HG02610 (cell line): ENCODE measurements around the gene C2orf74.
"Not testable (repeated sequence)": the region's sequence is repeated elsewhere in the genome, so short reads cannot be mapped to it uniquely, and the experiment has no call there.

Experiments
- ATAC-seq: cut with Tn5 transposase; IDR thresholded peaks from one replicate; pipeline ENCODE4 v1.9.1; 2021; ENCODE audit warnings: mild to moderate bottlenecking, moderate library complexity; ENCODE audit not compliant: unreplicated experiment

The C2orf74 gene

DNA sequence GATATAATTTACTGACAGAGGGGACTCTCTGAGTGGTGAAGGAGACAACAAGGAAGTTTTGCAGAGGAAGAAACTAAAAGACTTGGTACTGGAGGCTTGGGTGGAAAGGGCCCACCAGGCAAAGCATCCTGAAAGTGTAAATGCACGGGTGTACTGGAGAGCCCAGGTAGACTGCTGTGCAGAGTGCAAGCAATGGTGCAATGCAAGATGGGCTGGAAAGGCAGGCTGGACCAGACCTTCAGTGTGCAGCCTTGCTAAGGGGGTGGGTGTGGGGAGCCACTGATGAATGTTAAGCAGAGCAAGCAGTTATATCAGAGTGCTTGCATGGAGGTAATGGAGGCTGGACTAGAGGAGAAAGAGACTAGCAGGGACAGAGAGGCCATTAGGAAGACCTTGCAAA lies 10.7 kb downstream of the C2orf74 start:
- no peak for ATAC-seq

DNA sequence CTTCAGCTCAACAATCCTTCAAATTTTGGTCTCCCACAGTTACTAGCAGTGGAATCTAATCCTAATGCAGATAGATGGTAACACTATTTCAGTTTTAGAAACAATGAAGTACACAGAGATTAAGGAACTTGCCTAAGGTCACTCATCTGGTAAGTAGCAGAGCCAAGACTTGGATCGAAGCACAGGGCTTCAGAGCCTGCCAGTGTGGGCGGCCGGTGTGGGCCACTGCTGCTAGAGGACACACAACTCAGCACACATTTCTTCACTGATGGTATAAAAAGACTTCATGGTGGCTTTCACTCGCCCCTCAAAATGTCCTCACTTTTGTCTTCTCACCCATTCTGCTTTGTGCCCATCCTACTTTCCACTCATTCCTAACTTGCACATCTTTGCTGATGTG lies 11.1 kb downstream of the C2orf74 start:
- no peak for ATAC-seq

DNA sequence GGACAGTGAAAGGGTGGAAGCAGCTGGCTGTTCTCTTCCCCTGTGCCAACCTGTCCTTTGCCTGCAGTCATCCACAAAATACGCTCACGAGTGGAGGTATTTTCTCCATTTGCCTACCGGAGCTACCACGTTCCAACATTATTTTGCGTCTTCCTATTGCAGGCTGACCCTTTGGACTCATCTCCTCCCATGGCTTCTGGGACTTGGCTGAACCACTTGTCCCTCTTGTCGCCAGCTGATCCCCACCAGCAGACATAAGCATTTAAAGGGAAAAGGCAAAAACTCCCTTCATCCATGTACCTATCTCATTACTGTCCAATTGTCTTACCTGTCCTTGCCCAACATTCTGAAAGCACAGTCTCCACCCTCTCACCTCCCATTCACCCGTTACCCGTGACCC lies 13.0 kb downstream of the C2orf74 start:
- ATAC-seq, result no peak

DNA sequence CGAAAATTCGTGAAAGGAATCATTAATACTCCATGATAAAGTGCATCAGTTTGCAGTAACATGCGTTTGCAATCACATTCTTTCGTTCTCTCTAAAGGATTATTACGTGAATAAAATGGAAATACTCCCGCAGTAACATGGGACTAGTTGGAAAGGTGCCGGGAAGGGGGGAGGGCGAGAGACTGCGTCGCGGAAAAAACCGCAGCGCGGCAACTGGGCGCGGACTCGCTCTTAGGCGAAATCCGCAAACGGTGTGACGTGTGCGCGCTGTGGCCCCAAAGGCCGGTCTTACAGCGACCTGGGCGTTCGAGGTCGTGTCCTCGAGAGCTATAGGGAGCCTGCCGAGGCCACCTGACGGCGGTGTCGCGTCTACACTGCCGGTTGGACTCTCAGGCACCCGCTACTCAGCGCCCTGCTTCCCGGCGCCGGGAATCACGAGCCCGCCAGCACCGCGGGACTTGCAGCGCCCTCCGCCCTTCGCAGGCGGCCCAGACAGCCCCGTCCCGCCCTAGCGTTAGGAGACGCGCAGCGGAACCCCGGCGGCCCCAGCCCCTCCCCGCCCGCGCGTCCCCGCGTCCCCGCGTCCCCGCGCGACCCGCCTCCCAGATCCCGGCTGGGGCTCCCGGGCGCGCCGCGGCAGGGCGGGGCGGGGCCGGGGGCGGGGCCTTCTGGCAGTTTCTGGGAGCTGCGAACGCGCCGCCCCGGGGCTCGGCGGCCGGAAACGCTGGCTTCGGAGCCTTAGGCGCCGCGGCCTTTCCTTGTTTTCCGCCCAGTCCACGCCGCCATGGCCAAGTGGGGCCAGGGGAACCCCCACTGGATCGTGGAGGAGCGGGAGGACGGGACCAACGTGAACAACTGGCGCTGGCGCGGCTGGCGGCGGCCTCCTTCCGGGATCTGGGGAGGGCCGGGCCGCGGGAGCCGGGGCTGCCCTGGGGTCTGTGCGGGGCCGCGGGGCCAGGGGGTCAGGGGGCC lies 15.1 kb downstream of the C2orf74 start:
- ATAC-seq, result peak; percentile 82

DNA sequence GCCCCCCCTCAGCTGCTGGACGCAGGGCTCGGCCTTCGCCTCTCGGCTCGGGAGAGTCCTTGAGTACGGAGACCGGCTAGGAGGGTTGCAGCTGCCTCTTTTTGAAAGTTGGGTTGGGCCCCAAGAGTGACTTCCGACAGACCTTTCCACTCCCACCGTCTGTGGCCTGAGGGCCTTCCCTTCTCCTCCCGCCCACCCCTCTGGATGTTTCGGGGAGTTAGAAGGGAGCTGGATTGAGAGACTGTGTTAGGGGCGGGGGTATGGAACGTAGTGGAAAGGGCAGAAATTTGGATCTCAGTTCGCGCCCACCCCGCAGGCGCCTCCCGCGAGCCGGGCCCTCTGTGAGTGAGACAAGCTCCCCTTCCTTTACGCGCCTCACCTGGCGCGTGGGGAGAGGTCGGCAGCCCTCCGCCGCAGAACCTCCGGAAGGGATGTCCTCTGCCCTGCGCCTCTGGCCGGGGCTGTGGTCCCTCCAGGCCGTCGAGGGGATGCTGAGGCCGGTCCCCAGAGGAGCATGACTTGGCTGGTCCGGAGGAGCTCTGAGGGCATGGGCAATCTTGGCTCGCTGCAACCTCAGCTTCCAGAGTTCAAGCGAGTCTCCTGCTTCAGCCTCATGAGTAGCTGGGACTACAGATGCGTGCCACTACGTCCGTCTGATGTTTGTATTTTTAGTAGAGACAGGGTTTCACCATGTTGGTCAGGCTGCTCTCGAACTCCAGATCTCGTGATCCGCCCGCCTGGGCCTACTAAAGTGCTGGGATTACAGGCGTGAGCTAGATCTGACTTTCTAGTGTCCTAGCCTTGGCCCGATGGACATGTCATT lies 15.9 kb downstream of the C2orf74 start:
- peak; percentile 24 for ATAC-seq

DNA sequence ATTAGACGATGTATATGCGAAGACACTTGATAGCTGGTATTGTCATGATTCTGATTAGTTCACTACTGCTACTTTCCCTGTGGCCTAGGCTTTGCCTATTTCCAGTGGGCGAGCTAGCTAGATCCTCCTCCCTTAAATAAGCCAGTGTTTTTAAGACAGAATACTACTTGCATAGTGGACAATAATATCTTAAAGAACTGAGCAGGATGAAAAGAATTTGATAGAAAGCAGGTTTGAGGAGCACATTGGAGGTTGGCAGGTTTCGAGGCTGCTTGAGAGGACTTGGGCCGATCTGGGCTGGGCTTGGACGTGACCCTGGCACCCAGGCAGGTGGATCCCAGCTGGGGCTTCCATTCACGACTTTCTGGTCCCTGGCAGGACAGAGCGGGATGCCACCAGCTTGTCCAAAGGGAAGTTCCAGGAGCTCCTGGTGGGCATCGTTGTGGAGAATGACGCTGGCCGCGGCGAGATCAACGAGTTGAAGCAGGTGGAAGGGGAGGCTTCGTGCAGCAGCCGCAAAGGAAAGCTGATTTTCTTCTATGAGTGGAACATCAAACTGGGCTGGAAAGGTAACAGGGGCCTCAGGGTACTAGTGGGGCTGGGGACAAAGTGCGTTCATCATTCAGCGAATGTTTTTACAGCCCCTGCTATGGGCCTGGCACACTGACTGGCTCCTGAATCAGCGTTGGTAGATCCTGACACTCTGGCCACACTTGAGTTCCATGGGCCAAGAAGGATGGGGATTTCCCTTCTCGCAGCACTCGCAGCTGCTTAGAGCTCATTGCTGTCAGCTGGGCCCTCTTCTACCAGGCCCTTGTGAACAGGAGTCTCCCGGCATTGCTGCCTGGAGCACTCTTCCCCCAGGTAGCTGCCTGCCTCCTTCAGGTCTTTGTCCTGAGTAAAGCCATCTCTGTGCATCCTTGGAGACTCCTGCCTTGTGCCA lies 16.9 kb downstream of the C2orf74 start:
- ATAC-seq, result peak; percentile 27

DNA sequence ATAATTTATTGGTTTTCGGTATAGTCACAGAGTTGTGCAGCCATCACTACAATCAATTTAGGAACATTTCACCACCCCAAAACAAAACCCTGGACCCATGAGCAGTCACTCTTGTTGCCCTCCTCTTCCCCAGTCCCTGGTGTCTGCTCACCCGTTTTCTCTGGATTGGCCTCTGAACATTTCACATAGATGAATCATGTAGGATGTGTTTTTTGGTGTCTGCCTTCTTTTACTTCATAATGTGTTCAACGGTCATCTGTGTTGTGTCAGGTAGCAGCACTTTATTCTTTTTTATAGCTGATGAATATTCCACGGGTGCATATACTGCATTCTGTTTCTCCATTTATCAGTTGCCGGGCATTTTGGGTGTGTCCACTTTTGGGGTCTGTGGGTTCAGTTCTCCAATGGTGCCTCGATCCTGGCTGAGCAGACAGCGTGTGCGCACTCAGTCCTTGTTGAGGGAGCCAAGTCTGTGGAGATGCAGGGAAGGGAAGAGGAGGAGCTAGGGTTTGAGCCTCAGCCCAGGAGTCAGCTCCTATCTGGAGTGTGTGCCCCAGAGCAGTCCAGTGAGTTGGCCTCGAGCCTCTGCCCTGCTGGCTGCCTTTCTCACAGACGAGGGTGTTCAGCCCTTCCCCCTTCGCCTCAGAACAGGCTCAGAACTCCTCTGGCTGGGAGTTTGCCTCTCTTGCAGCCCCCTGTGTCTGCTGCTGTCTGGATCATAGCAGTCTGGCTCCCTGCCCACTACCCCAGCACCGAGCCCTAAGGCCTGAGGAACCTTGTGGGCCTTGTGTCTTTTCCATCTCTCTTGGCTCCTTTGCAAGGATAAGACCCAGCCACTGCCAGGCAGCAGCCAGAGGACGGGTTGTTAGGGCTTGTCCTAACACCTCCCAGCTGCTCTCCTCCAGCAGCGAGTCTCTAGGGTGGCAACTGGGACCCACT lies 18.0 kb downstream of the C2orf74 start:
- ATAC-seq, result no peak

DNA sequence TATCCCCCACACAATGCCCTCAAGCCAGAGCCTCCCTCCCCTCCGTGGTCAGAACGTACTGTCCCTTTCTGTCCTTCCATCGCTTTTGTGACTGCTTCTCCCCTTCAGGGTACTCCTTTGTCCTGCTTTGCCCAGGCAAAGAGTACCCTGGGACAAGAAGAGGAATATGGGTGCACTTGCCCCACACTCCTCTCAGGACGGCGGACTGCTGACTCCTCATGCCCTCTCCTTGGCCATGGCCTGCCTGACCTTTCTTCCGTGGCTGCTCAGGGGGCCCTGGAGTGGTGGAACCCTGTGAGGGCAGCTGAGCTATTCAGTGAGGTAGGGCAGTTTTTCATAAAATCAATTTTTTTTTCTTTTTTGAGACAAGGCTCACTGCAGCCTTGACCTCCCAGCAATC lies 18.7 kb downstream of the C2orf74 start:
- no peak for ATAC-seq

DNA sequence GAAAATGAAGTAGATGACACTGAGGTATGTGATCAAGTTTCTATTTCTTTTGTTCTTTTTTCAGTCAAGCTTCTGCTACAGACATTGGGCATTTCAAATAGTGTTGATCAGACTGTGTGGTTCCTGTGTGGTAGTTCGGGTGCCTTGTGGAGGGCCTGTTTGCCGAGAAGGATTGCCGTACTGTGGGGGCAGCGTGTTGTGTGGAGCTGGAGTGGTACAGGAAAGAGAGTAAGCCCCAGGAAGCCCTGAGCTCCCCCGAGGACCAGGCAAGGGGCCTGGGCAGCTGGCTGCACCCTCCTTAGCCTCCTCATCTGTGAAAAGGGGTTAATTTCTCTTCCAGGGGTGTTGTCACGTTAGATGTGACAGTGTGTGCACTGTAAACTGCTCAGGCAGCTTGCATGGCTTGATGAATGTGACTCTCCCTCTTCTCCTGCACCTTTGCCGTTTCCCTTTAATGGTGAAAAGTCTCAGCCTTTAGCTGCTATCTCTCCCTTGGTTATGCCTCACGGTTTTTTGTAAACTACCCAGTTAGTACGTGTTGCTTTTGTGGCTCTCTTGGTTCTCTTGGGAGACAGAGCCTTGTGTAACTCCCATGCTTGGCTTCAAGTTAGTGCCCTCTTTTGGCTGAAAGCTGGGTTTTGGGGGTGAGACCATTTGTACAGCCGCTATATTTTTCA lies 19.5 kb downstream of the C2orf74 start:
- ATAC-seq, result no peak

DNA sequence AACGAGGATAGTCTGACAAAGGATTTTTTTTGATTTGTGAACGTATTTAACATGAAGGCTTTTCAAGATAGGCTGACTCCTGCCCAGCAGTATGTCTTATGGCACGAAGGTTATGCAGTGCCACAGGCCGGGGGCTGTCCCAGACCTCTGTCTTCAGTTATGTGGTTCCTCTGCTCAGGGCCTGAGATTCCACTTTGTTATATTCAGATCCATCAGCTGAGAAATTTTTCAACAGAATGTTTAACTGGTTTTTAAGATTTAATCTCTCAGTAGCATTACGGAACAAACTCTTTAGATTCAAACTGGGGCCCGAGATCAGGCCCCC lies 20.0 kb downstream of the C2orf74 start:
- no peak for ATAC-seq

DNA sequence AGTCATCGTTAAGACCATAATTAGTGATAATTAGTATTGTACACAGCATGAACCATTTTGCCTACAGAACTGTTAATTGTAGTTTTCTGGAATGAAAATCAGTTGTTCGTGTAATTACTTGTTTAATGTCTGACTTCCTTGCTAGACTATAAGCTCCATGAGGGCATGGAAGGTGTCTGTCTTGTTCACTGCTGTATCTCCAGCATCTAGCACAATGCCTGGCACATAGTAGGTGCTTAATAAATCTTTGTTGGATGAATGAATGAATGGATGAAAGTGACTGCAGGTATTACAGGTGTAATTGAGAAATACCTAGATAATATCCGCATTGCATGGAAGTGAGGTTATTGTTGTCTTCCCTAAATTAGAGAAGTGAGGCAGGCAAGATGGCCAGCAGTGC lies 21.8 kb downstream of the C2orf74 start:
- ATAC-seq, result no peak

DNA sequence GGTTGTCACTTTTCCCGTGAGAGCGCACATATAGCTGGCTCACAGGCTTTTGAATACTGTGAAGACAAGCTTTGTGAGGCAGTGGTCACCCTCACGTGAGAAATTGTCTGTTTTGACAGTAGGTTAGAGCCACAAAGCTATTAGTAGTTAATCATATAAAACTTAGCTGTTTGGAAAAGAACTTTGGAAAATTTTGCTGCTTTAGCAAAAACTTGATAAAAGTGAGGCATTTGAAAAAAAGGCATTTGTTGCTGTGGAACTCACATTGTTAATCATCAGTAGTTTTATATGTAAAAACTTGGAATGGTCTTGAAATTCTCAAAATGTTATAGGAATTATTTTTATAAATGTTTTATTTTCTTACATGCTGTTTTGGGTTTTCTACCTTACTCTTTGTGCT lies 22.3 kb downstream of the C2orf74 start:
- ATAC-seq, result no peak

DNA sequence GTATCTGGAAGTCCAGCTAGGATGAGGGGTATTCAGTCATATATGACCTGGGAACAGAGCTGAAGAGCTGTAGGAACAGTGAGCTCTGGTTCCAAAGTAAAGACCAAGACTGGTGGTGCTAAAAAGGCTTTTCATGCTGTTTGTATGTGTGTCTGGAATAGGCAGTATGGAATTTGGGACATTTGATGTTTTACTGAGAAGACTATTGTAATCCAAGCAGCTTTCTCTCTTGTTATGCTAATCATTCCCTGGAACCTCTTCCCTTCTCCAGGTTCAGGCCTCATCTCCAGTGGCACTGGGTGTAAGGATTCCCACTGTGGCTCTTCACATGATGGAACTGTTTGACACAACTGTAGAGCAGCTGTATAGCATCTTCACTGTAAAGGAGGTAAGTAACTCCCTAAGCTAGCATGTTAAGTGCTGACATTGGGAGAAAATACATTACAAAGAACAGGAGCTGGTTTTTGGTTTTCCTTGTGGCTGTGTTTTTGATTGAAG lies 23.3 kb downstream of the C2orf74 start:
- no peak for ATAC-seq

DNA sequence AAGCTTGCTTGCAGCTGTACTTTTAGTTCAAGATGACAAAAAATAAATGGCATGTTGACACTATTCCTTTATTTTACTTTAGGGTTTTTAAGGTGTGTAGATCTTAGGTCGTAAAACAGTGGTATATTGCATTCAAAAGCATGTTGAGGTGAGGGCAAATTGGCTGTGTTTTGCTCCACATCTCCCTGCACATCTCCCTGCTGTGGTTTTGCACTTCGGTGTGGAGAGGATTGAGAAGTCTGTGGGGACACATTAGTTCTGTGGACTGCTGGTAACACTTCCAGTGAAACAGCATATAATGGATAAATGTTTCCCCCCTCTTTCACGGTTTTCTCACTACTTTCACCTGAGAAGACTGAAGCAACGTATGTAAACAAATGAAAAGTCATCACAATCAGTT lies 25.1 kb downstream of the C2orf74 start:
- ATAC-seq, result no peak

DNA sequence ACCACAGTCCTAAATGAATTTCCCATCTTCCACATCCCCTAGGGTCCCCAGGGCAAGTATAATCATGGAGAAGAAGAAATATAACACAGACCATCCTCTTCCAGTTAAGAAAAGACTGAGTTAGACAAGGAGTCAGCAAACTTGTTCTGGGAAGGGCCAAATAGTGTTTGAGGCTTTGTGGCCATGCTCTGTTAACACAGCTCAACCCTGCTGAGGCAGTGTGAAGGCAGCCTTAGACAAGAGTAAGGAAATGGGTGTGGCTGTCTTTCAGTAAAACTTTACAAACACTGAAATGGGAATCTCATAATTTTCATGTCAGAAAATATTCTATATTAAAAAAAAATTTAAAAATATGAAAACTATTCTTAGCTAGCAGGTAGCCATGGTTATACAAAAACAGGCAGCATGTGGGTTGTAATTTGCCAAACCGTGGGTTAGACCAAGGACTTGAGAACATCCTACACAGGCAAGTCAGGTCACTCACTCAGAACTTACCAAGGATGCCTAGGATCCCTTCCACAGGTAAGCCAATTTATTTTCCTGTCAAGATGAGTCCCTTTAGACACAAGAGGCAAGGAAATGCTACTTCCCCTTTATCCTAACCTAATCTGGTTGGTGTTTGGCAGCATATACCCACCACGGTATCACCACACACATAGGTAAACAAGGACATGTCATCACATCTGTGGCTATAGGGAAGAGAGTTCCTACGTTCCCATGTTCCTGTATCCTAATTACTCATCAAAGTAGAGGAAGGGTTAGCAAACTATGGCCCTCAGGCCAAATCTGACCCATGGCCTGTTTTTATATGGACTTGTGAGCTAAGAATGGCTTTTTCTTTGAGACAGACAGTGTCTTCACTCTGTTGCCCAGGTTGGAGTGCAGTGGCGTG lies 31.9 kb downstream of the C2orf74 start:
- ATAC-seq, result no peak

DNA sequence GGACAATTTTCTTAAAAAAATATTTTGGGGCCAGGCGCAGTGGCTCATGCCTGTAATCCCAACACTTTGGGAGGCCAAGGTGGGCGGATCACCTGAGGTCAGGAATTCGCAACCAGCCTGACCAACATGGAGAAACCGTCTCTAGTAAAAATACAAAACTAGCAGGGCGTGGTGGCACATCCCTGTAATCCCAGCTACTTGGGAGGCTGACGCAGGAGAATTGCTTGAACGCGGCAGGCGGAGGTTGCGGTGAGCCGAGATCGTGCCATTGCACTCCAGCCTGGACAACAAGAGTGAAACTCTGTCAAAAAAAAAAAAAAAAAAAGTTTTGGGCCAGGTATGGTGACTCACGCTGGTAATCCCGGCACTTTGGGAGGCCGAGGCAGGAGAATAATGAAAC lies 32.7 kb downstream of the C2orf74 start:
- ATAC-seq, result not testable (repeated sequence)

DNA sequence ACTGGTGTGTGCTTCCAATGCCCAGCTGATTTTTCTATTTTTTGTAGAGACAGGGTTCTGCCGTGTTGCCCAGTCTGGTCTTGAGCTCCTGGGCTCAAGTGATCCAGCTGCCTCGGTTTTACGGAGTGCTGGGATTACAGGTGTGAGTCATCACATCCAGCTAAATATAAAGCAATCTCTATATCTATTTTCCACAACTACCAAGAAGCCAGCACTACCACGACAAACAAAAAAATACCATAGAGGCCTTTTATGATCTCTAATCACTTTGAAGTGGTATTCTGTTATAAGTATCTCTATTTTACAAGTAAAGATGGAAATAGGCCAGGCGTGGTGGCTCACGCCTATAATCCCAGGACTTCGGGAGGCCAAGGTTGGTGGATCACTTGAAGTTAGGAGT lies 34.7 kb downstream of the C2orf74 start:
- no peak for ATAC-seq

DNA sequence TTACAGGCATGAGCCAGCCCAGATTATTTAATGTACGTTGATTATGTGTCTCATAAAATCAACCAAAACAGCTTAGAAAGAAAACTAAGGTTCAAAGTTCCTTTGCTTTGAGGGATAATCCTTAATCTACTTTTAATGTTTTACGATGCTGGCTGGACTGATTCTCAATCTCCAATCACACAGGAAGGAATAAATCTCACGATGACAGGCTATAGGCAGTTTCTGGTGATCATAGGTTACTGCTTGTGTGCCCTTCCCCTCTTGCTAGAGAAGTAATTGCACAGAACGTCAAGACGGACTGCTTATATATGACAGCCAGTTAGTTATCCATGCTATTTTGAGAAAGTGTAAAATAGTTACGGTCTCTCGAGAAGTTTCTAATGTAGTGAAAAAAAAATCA lies 43.1 kb downstream of the C2orf74 start:
- ATAC-seq, result no peak
